GM21786 (cell line): ENCODE results near the gene POR.

Experiments
- ATAC-seq: cut with Tn5 transposase; IDR thresholded peaks from one replicate; pipeline ENCODE4 v1.9.1; 2021; ENCODE audit not compliant: unreplicated experiment

The POR gene

DNA sequence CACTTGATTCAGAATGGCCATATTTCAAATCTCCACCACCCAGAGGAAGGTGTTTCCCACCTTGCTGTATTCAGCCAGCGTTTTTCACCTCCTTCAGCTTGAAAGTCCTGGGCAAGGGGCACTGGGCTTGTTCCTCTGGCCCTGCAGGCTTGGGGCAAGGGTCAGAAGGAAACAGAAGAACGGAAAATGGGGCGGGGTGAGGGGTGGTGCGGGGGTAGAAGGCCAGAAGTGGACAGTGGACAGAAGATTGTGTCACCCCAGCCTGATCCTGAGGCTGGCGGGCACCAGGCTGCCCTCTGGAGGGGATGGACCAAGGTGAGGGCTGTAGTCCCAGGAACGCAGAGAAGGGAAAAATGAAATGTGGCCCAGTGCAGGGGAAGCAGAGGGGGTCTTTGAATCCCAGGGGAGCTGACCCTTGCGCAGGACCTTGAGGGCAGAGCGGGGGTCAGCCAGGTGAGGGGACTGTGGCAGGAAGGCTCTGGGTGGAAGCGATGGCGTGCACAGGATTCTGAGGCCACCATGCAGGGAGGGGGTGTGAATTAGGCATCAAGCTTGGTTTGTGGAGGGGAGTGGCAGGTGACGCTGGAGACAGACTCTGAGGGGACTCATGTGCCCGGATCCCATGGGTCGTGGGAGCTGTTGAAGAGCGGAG is 56.5 kb downstream of the POR start:
- ATAC-seq = no peak

DNA sequence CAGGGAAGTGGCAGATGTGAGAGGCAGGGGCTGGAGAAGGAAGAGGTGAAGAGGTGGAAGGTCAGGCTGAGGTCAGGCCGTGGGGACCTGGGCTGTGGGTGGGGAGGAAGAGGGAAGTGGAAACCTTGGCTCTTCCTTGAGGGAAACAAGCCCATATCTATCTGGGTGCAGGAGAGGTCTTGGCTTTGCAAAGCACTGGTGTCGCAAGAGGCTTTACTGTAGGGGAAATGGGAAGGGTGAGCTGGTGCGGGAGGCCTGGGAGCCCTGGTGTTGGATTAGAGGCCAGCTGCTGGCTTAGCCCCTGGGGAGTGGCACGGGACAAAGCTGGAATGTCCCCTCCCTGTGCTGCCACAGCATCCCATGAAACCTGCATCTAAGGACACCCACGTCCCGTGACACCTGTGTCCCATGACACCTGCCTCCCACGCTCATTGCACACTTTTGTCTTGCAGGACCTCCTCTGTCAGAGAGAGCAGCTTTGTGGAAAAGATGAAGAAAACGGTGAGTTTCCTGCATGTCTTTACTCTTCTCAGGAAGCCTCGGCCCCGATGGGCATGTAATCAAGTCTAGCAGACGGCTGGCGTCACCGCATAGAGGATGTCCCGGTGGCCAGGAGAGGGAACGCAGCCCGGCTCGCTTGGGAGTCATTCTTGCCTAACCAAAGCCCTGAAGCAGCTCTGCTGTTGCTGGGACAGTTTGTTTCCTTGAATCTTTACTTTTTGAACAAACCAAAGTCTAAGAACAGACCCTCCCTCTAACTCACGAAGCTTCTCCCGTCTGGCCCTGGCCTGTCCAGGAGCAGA is 57.2 kb downstream of the POR start:
- ATAC-seq = no peak

GRCh38 chr7:75977743-75978142 is 62.8 kb downstream of the POR start:
- ATAC-seq = no peak

DNA sequence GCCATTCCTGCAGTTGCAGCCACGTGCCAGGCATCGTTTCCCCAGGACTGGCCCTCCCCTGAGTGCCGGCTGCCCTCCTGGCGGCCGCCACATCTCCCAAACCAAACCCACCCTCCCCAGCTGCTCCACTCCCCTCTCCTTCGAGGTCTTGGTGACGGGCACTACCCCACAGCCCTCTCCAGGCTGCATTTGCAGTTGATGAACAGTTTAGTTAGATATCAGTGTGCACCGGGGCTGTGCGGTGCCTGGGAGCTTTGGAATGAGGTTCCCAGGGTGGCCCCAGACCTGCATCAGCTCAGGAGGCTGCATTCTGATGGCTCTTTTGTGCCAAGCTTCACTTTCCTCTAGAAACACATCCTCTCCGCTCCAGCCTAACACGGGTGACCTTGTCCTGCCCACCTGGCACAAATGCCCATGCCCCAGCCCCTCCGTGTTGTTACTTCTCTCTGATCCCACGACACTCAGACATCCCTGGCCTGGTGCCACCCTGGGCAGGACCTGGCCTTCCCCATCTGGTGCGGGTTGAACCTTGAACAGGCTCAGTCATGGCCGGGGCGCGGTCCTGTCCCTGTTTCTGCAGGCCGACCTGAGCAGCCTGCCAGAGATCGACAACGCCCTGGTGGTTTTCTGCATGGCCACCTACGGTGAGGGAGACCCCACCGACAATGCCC is 64.9 kb downstream of the POR start:
- ATAC-seq = no peak

DNA sequence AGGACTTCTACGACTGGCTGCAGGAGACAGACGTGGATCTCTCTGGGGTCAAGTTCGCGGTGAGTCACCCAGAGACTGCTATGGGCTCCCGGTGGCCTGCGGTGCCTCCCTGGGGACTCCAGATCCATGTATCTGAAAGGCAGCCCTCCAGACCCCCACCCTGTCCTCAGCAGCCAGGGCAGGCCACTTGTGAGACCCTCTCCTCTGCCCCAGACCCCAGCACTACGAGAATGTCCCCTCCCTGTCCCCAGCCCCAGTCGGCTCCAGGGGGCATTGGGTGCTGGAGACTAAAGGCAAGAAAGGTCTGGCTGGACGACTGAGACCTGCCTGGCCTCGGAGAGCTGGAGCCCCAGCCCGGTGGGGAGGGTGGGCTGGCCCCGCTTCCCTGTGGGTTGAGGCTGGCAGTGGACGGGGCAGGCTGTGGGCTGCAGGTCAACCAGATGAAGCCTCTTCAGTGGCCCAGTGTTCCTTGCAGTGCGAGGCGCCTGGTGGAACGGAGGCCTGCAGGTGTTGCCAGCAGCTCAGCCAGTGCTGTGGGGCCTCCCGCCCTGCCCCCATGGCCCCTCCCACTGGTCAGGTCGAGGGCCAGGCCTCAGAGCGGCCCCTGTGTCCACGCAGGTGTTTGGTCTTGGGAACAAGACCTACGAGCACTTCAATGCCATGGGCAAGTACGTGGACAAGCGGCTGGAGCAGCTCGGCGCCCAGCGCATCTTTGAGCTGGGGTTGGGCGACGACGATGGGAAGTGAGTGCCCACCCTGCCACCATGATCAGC is 65.7 kb downstream of the POR start:
- ATAC-seq = no peak

GRCh38 chr7:75981203-75981452 is 66.2 kb downstream of the POR start:
- ATAC-seq = no peak

DNA sequence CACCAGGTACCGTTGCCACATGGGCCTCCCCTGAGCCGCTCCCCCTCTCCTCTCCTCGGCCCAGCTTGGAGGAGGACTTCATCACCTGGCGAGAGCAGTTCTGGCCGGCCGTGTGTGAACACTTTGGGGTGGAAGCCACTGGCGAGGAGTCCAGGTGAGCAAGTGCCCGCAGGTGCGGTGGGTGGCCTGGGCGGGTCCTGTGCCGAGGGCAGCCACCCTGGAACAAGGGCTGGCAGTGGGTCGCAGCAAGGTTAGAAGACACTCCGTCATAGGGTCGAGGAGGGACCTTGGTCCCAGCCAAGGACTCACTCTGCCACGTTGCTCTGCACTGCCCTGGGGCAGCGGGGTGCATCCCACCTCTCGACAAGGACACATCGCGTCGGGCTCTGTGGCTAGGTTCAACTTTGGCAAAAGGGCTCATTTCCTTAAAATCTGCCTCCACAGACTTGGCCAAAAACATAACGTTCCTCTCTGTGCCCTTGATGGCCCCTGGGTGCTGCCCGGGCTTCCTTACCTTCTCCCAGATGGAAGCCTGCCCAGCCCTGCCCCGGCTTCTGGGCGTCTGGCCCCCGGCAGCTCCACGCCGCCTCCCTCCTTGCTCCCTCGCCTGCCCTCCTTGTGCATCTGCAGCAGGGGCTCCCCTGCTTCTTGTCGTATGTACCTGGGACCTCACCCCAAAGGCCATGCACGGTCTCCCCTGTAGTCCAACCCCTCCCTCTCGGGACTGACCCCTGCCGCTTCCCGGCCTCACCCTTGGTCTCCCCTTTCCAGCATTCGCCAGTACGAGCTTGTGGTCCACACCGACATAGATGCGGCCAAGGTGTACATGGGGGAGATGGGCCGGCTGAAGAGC is 66.7 kb downstream of the POR start:
- no peak for ATAC-seq

DNA sequence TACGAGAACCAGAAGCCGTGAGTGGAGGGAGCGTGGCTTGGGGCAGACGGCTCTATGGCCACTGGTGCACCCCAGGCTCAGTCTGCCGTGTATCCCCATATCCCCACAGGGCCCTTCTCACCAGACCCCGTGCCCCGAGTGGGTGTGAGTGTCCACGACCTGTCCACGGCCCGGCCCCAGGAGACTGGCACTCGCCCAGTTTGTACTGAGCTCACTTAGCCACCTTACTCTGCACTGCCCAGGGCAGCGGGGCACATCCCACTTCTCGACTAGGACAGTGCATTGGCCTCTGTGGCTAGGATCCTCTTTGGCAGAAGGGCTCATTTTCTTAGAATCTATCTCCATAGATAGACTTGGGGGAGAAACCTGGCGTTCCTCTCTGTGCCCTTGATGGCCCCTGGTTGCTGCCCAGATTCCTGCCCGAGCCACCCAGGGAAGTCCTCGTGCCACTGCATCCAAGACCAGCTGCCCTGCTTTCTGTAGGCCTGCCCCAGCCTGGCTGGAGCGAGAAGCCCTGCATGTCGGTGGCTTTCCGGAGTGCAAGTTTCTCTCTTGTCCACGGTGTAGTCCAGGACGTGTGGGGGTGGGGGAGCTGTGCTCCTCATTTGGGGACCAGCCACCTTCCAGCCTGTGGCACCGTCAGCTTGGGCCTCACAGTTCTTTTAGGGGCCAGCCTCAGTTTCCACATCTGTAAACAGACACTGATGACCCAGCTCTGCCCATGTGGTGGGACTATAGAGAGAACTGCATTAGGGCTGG is 67.5 kb downstream of the POR start:
- no peak for ATAC-seq

DNA sequence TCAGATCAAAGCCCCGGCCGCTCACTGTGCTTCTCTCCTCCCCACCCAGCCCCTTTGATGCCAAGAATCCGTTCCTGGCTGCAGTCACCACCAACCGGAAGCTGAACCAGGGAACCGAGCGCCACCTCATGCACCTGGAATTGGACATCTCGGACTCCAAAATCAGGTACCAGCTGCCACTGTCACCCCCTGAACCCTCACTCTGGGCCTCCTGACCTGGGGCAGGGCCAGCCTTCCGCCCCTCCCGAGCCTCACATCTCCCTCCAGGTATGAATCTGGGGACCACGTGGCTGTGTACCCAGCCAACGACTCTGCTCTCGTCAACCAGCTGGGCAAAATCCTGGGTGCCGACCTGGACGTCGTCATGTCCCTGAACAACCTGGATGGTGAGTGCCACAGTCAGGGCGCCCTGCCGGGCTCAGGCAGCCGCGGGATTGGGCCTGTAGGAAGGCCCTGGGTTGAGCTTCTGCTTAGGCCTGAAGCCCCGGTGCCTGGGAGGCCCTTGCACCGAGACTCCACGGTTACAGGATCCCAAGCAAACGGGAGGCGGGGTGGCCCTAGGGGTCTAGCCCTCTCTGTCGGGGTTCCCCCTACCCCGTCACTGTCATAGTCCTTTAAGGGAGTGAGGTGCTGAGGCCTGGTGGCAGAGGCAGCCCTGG is 68.6 kb downstream of the POR start:
- no peak for ATAC-seq

- ATAC-seq = no peak
Observed at GRCh38 chr7:75984130-75985008, 69.4 kb downstream of the POR start.

DNA sequence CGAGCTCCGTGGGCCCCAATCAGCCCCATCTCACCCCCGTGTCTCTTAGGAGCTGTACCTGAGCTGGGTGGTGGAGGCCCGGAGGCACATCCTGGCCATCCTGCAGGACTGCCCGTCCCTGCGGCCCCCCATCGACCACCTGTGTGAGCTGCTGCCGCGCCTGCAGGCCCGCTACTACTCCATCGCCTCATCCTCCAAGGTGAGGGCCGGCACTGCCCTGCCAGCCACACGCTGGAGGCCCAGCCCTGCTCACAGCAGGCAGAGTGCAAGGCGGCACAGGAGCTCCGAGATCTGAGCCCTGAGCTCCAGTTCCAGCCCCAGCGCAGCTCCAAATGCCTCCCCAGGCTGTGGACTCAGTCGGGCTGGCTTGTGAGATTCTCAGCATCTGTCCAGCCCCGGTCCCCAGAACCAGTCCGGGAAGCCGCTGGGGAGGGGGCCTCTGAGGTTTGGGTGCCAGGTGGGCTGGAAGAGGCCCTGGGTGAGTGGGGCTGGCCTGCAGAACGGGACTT is 70.1 kb downstream of the POR start:
- ATAC-seq = no peak

GRCh38 chr7:75985518-75986146 is 70.7 kb downstream of the POR start:
- ATAC-seq = no peak

- ATAC-seq = no peak
Observed at GRCh38 chr7:75986147-75986781, 71.3 kb downstream of the POR start.

DNA sequence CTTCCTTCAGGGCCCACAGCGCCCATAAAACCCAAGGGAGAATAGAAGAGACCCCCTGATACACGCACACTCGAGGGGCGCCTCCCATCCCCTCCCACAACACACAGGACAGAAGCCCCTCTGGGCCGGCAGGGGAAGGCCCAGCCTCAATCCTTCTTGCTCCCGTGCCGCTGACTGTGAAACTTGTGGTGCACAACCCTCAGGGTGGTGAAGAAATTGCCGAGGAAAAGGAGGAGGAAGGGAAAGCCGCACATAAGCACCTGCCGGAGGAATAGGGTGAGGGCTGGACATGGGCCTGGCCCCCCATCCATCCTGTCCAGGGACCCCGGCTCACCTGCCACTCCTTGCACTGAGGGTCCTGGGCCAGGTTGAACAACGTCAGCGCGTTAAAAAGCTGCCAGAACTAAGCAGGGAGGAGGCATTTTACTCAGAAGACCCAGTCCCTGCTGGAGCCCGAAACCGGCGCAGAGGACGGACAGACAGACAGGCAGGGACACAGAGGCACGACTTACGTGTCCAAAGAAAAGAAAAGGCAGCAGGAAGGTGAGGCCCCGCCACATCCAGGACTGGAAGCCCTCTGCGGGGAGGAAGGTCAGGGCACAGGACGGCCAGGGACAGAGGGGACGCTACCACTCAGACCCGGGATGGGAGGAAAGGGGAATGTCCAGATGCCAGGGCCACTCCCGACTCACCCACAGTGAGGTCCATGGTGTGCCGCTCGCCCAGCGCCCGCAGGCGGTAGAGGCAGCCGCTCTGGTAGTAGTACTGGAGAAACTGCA is 72.3 kb downstream of the POR start:
- no peak for ATAC-seq

GRCh38 chr7:75987805-75988567 is 73.0 kb downstream of the POR start:
- no peak for ATAC-seq
